ENCODE results near the gene DNAH17. TPM values are rescaled to one million over a fixed set of nuclear protein-coding genes. Genes with fewer than 3 reads are reported as not detected.

DNAH17 gene
- total and polyA plus RNA-seq, 2 of the 8 experiments (the other 6 are each of a cell fraction or from before 2014, with no cell fraction given): 0.14 to 0.67 TPM

GRCh38 chr17:78401891-78402290, 175.3 kb downstream of the DNAH17 start (continued):
- no peak for TF ChIP-seq ATF3 (IDR thresholded peaks at IDR 0.05; ENCODE audit: insufficient read depth, low read depth, low read length)
- no peak for TF ChIP-seq SP2 (IDR thresholded peaks at IDR 0.05; ENCODE audit: low read length)
- no peak for TF ChIP-seq ASH2L (IDR thresholded peaks at IDR 0.05; ENCODE audit: low read length)
- no peak for TF ChIP-seq POU5F1 (IDR thresholded peaks at IDR 0.05; ENCODE audit: low read depth, low read length)
- no peak for TF ChIP-seq SP4 (IDR thresholded peaks at IDR 0.05; ENCODE audit: low read length)
